GM23338 (cell line): ENCODE data around the gene ZSCAN18. TPM values are rescaled to one million over a fixed set of nuclear protein-coding genes. Genes with fewer than 3 reads are reported as not detected.

Source experiments
- ATAC-seq: fragments of 200-7000 bp; cut with Tn5 transposase; 3 replicates; pipeline ENCODE4 v1.9.1; 2020
- DNase-seq: peaks from one replicate; pipeline ENCODE4 v3.0.0-alpha.2; 2015; ENCODE audit warnings: low spot score
- H2AFZ ChIP-seq: fragments of 200-600 bp; sonication (generic); 2 replicates; pipeline ENCODE4 v1.8.0; 2016; ENCODE audit warnings: antibody characterized with exemption, mild to moderate bottlenecking, moderate library complexity
- H3F3A ChIP-seq: fragments of 200-600 bp; sonication (generic); replicated peaks from 2 replicates; pipeline ENCODE4 v1.8.0; 2017; ENCODE audit warnings: antibody characterized with exemption, mixed run types, low read depth
- H3K27ac ChIP-seq: fragments of 200-600 bp; sonication (generic); 2 replicates; pipeline ENCODE4 v1.6.1; 2016; ENCODE audit warnings: low read depth
- H3K27me3 ChIP-seq: fragments of 200-600 bp; sonication (generic); 2 replicates; pipeline ENCODE4 v1.8.0; 2016; ENCODE audit warnings: mild to moderate bottlenecking, mixed run types, moderate library complexity; ENCODE audit not compliant: insufficient read depth
- H3K36me3 ChIP-seq: fragments of 200-600 bp; sonication (generic); 2 replicates; pipeline ENCODE4 v1.8.0; 2016; ENCODE audit warnings: mild to moderate bottlenecking; ENCODE audit not compliant: insufficient read depth
- H3K4me1 ChIP-seq: fragments of 200-600 bp; sonication (generic); 2 replicates; pipeline ENCODE4 v1.8.0; 2016; ENCODE audit warnings: mild to moderate bottlenecking, moderate library complexity; ENCODE audit not compliant: insufficient read depth
- H3K4me2 ChIP-seq: fragments of 200-600 bp; sonication (generic); 2 replicates; pipeline ENCODE4 v1.7.1; 2017; ENCODE audit warnings: mixed run types
- H3K4me3 ChIP-seq: fragments of 200-600 bp; sonication (generic); 2 replicates; pipeline ENCODE4 v1.6.1; 2016; ENCODE audit warnings: mixed run types
- H3K79me2 ChIP-seq: fragments of 200-600 bp; sonication (generic); replicated peaks from 2 replicates; pipeline ENCODE4 v1.8.0; 2017; ENCODE audit warnings: mild to moderate bottlenecking; ENCODE audit not compliant: insufficient read depth
- H3K9me2 ChIP-seq: fragments of 200-600 bp; sonication (generic); 2 replicates; pipeline ENCODE4 v1.8.0; 2017; ENCODE audit not compliant: insufficient read depth
- H4K20me1 ChIP-seq: fragments of 200-600 bp; sonication (generic); replicated peaks from 2 replicates; pipeline ENCODE4 v1.8.0; 2017; ENCODE audit warnings: mild to moderate bottlenecking; ENCODE audit not compliant: insufficient read depth
- H3K27ac Mint-ChIP-seq: 2 replicates; pipeline ENCODE4 v1.8.0; 2020; ENCODE audit warnings: inconsistent platforms, mild to moderate bottlenecking, moderate library complexity, mixed read lengths
- H3K27me3 Mint-ChIP-seq: 3 replicates; pipeline ENCODE4 v1.8.0; 2022; ENCODE audit warnings: low read depth, mild to moderate bottlenecking, moderate library complexity, mixed read lengths, inconsistent platforms; ENCODE audit not compliant: insufficient read depth, poor library complexity
- H3K36me3 Mint-ChIP-seq: 3 replicates; pipeline ENCODE4 v1.8.0; 2021; ENCODE audit warnings: low read depth, mild to moderate bottlenecking, inconsistent platforms, moderate library complexity, mixed read lengths
- H3K4me1 Mint-ChIP-seq: 3 replicates; pipeline ENCODE4 v1.8.0; 2020; ENCODE audit warnings: mild to moderate bottlenecking, inconsistent platforms, mixed read lengths
- H3K4me3 Mint-ChIP-seq: 3 replicates; pipeline ENCODE4 v1.8.0; 2021; ENCODE audit warnings: moderate library complexity, mild to moderate bottlenecking, inconsistent platforms, mixed read lengths
- H3K9me3 Mint-ChIP-seq: 3 replicates; pipeline ENCODE4 v1.8.0; 2020; ENCODE audit warnings: moderate library complexity, mild to moderate bottlenecking, inconsistent platforms, mixed read lengths
- CREB1 ChIP-seq: fragments of 250-450 bp; sonication (Bioruptor Pico); IDR thresholded peaks from 2 replicates; pipeline ENCODE4 v1.5.0; 2020; ENCODE audit warnings: low read depth, mild to moderate bottlenecking, moderate library complexity
- CTCF ChIP-seq, 2 experiments: fragments of 200-600 bp in 1 of 2; sonication (generic) in 1 of 2; conservative IDR thresholded peaks; 2 replicates each; pipeline versions ENCODE4 v1.5.1 to v1.6.1; 2016 to 2017; ENCODE audit warnings: antibody characterized with exemption in 2 of 2, low read depth in 2 of 2, mild to moderate bottlenecking in 2 of 2, moderate library complexity in 1 of 2
- ETS1 ChIP-seq: IDR thresholded peaks from 2 replicates; pipeline ENCODE4 v1.6.1; 2016; ENCODE audit warnings: antibody characterized with exemption
- EZH2 ChIP-seq: fragments of 200-600 bp; sonication (generic); IDR thresholded peaks from one replicate; pipeline ENCODE4 v1.8.0; 2017; ENCODE audit warnings: antibody characterized with exemption, mild to moderate bottlenecking, low read depth; ENCODE audit not compliant: unreplicated experiment
- EZH2phosphoT487 ChIP-seq: fragments of 200-600 bp; sonication (generic); IDR thresholded peaks from one replicate; pipeline ENCODE4 v1.8.1; 2018; ENCODE audit warnings: antibody characterized with exemption; ENCODE audit not compliant: unreplicated experiment
- JUNB ChIP-seq: IDR thresholded peaks from one replicate; pipeline ENCODE4 v1.6.1; 2016; ENCODE audit warnings: antibody characterized with exemption; ENCODE audit not compliant: unreplicated experiment
- NANOG ChIP-seq: IDR thresholded peaks from 2 replicates; pipeline ENCODE4 v1.6.1; 2016; ENCODE audit warnings: antibody characterized with exemption, borderline replicate concordance
- POLR2AphosphoS5 ChIP-seq: IDR thresholded peaks from 2 replicates; pipeline ENCODE4 v1.6.1; 2016; ENCODE audit warnings: antibody characterized with exemption, low read depth
- REST ChIP-seq: IDR thresholded peaks from one replicate; pipeline ENCODE4 v1.6.1; 2018; ENCODE audit warnings: antibody characterized with exemption; ENCODE audit not compliant: unreplicated experiment
- STAT1 ChIP-seq: IDR thresholded peaks from one replicate; pipeline ENCODE4 v1.6.1; 2016; ENCODE audit warnings: antibody characterized with exemption; ENCODE audit not compliant: unreplicated experiment
- ZNF114 ChIP-seq: fragments of 250-450 bp; sonication (Bioruptor Pico); IDR thresholded peaks from 2 replicates; pipeline ENCODE4 v1.5.0; 2020; ENCODE audit warnings: mild to moderate bottlenecking, moderate library complexity
- ZNF331 ChIP-seq: fragments of 250-450 bp; sonication (Bioruptor Pico); IDR thresholded peaks from 2 replicates; pipeline ENCODE4 v1.5.0; 2020; ENCODE audit warnings: low read depth, mild to moderate bottlenecking, moderate library complexity
- ZNF462 ChIP-seq: fragments of 250-450 bp; sonication (Bioruptor Pico); IDR thresholded peaks from 2 replicates; pipeline ENCODE4 v1.5.0; 2020; ENCODE audit warnings: mild to moderate bottlenecking, moderate library complexity
- polyA plus RNA-seq: library from polyadenylated mRNA; unstranded; fragments of >200 nt; fragmentation: Nextera tagmentation; extraction: Ambion mirVana; gene quantifications from 2 replicates; pipeline ENCODE4 v1.2.1, GENCODE V29; 2016
- total RNA-seq: library from RNA; depleted of rRNA; stranded (reverse); fragments of >200 nt; shearing (Covaris generic); gene quantifications from 2 replicates; pipeline ENCODE4 v1.2.3, GENCODE V29; 2014

The ZSCAN18 gene
- total and polyA plus RNA-seq, 2 experiments from 2014 or later: 25.1 to 75.0 TPM

DNA sequence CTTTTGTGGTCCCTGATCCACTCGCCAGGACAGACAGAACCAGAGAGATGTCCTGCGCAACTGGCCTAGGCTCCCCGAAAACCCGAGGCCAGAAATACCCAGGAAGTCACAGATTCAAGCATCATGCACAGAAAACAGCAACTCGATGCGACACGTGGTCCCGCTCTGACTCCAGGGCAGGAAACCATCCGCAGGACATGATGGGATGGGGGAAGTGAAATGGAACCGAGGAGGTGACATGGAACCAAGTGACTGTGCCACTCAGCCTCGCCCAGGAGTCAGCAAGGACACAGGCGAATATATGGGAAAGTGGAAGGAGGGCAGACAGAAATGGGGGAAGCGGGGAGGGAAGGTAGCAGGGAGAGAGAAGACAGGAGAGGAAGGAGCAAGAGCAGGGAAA, 1.1 kb downstream of the ZSCAN18 start:
- peak; percentile 6 for DNase-seq
- Mint-ChIP-seq H3K36me3 (peaks cover 22% of the 10 kb centered on the region), H3K4me3 (peak overlapping the region; percentile 72), H3K27ac (peak overlapping the region; percentile 99), H3K9me3 (peaks cover 34% of the 10 kb centered on the region), H3K27me3 (peaks cover 12% of the 10 kb centered on the region), H3K4me1 (peaks cover 12% of the 10 kb centered on the region)
- peak overlapping the region; percentile 91 for H3K4me2 ChIP-seq
- H3K9me2 ChIP-seq: no peaks in the 10 kb centered on the region
- H2AFZ ChIP-seq: no peak overlapping the region
- no peak overlapping the region for H3K27ac ChIP-seq
- peaks cover under 1% of the 10 kb centered on the region for H3K4me1 ChIP-seq
- peak overlapping the region; percentile 94 for H3K4me3 ChIP-seq
- no peaks in the 10 kb centered on the region for H3K36me3 ChIP-seq
- H3F3A ChIP-seq: no peaks in the 10 kb centered on the region
- H3K27me3 ChIP-seq: no peaks in the 10 kb centered on the region
- TF ChIP-seq ZNF331 (no peak), ZNF114 (CRISPR knock-in tag) (no peak), JUNB (no peak), ETS1 (no peak), STAT1 (no peak), POLR2AphosphoS5 (no peak), CTCF (conservative IDR thresholded peaks at IDR 0.05; ENCODE audit: low read depth in 2 of 2) (no peak), NANOG (no peak), EZH2 (no peak), EZH2phosphoT487 (no peak), ZNF462 (CRISPR knock-in tag) (no peak), CREB1 (CRISPR knock-in tag) (no peak), REST (no peak)
- no peaks in the 10 kb centered on the region for H4K20me1 ChIP-seq
- peaks cover 16% of the 10 kb centered on the region for H3K79me2 ChIP-seq
- ATAC-seq: no peak
